ENCODE measurements around the gene LRRC7.

DNA sequence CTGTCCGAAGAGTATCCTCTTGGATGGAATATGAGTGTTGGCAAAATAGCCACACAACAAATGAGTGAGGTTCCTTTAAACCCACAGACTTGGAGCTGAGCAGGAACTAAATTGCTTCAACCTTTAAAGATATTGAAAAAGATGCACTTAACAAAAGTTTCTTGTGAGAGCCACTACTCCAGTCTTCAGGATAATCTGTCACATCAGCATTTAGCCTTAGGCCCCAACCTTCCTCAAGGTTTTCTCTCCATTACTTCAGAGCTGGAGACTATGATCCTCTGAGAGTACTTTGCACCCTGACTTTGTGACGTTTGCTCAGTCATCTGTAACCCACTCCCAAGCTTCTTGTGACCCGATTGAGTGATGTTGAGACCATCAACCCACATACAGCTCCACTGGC, 424.9 kb downstream of the LRRC7 start:
- TF ChIP-seq, protein P1, sequence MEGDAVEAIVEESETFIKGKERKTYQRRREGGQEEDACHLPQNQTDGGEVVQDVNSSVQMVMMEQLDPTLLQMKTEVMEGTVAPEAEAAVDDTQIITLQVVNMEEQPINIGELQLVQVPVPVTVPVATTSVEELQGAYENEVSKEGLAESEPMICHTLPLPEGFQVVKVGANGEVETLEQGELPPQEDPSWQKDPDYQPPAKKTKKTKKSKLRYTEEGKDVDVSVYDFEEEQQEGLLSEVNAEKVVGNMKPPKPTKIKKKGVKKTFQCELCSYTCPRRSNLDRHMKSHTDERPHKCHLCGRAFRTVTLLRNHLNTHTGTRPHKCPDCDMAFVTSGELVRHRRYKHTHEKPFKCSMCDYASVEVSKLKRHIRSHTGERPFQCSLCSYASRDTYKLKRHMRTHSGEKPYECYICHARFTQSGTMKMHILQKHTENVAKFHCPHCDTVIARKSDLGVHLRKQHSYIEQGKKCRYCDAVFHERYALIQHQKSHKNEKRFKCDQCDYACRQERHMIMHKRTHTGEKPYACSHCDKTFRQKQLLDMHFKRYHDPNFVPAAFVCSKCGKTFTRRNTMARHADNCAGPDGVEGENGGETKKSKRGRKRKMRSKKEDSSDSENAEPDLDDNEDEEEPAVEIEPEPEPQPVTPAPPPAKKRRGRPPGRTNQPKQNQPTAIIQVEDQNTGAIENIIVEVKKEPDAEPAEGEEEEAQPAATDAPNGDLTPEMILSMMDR (IDR thresholded peaks at IDR 0.05; ENCODE audit: poor library complexity): no peak
- no peak for TF ChIP-seq EZH2phosphoT487 (IDR thresholded peaks at IDR 0.05; ENCODE audit: low read depth, severe bottlenecking, unreplicated experiment)
